HepG2 (cell line): Measurements from ENCODE around the gene SCP2. TPM values are rescaled to one million over a fixed set of nuclear protein-coding genes. Genes with fewer than 3 reads are reported as not detected.

Experiments used
- ATAC-seq: fragments of 200-7000 bp; cut with Tn5 transposase; 3 replicates; pipeline ENCODE4 v1.9.1; 2020; ENCODE audit warnings: mild to moderate bottlenecking, moderate library complexity
- BruUV-seq: library from RNA; stranded (reverse); fragments of 400-500 nt; replicated peaks from 2 replicates; lab custom pipeline; 2021; lab: Mats Ljungman, UMichigan
- CTCF ChIA-PET: fragments of 300-600 bp; formaldehyde crosslinking; extraction: SDS; loops from one replicate; lab custom pipeline; 2021; ENCODE audit warnings: low total read pairs, inconsistent platforms, low intra/inter-chr PET ratio; lab: Yijun Ruan, JAX
- POLR2A ChIA-PET: fragments of 350-600 bp; sonication (Branson Sonifier 250); formaldehyde crosslinking; loops from one replicate; lab custom pipeline; 2020; ENCODE audit warnings: antibody characterized with exemption, inconsistent platforms; lab: Yijun Ruan, JAX
- DNase-seq: peaks from one replicate; pipeline ENCODE4 v3.0.0-alpha.2; 2015; ENCODE audit warnings: low spot score
- FAIRE-seq: peaks from 3 replicates; lab custom pipeline; 2011; peaks lifted over from hg19 to GRCh38; lab: Jason Lieb, UNC
- H2AFZ ChIP-seq: one replicate; pipeline ENCODE4 v1.6.1; 2011; ENCODE audit warnings: low read length, inconsistent platforms
- H3K27ac ChIP-seq: fragments of 300-600 bp; 3 replicates; pipeline ENCODE4 v1.8.0; 2011; ENCODE audit warnings: mixed run types, mild to moderate bottlenecking, mixed read lengths, low read length, inconsistent platforms; ENCODE audit not compliant: insufficient read depth; ENCODE audit errors: extremely low read length
- H3K27me3 ChIP-seq, 2 experiments: fragments of 200-600 bp in 1 of 2; 2 replicates in 1 of 2; 3 replicates in 1 of 2; pipeline versions ENCODE4 v1.6.0 to v1.8.0; 2011; ENCODE audit warnings: low read length in 2 of 2, mild to moderate bottlenecking in 2 of 2, moderate library complexity in 2 of 2, inconsistent platforms in 1 of 2; ENCODE audit not compliant: insufficient read depth in 2 of 2, control insufficient read depth in 1 of 2
- H3K36me3 ChIP-seq, 2 experiments: fragments of 200-600 bp in 1 of 2; replicated peaks in 1 of 2; 2 replicates in 1 of 2; 3 replicates in 1 of 2; pipeline versions ENCODE4 v1.5.1 to v1.8.0; 2011; ENCODE audit warnings: low read length in 2 of 2, inconsistent platforms in 1 of 2; ENCODE audit not compliant: insufficient read depth in 2 of 2, control insufficient read depth in 1 of 2
- H3K4me1 ChIP-seq: 2 replicates; pipeline ENCODE4 v1.5.1; 2012; ENCODE audit warnings: low read length, inconsistent platforms; ENCODE audit not compliant: insufficient read depth
- H3K4me2 ChIP-seq: 2 replicates; pipeline ENCODE4 v1.6.0; 2011; ENCODE audit warnings: low read depth, low read length, inconsistent platforms
- H3K4me3 ChIP-seq, 3 experiments: fragments of 200-600 bp in 1 of 3; sonication (generic), shearing (Covaris generic) in 1 of 3; replicated peaks in 1 of 3; 2 replicates each; pipeline ENCODE4 v1.5.1; 2011 to 2016; ENCODE audit warnings: low read length in 3 of 3, inconsistent platforms in 2 of 3, low read depth in 2 of 3, mild to moderate bottlenecking in 2 of 3, control low read depth in 1 of 3, mixed read lengths in 1 of 3; ENCODE audit not compliant: insufficient read depth in 1 of 3
- H3K79me2 ChIP-seq: one replicate; pipeline ENCODE4 v1.6.1; 2011; ENCODE audit warnings: low read length, inconsistent platforms; ENCODE audit not compliant: insufficient read depth
- H3K9ac ChIP-seq: 2 replicates; pipeline ENCODE4 v1.6.0; 2011; ENCODE audit warnings: mild to moderate bottlenecking, low read depth, low read length, inconsistent platforms; ENCODE audit not compliant: insufficient read depth
- H3K9me3 ChIP-seq: 2 replicates; pipeline ENCODE4 v1.5.1; 2012; ENCODE audit warnings: mild to moderate bottlenecking, low read length
- H4K20me1 ChIP-seq: 2 replicates; pipeline ENCODE4 v1.6.0; 2011; ENCODE audit warnings: inconsistent platforms, mild to moderate bottlenecking, low read length, moderate library complexity; ENCODE audit not compliant: insufficient read depth
- BHLHE40 ChIP-seq: IDR thresholded peaks from 2 replicates; pipeline ENCODE4 v1.6.1; 2011; ENCODE audit warnings: low read length, improper control_type of control experiment
- CEBPB ChIP-seq: IDR thresholded peaks from 2 replicates; pipeline ENCODE4 v1.6.1; 2011; ENCODE audit warnings: low read depth, low read length, improper control_type of control experiment, borderline replicate concordance
- CEBPG ChIP-seq: IDR thresholded peaks from 2 replicates; pipeline ENCODE4 v1.6.1; 2016
- MIXL1 ChIP-seq: IDR thresholded peaks from 2 replicates; pipeline ENCODE4 v1.6.1; 2016
- RAD21 ChIP-seq: fragments of 450-650 bp; formaldehyde crosslinking; IDR thresholded peaks from 2 replicates; pipeline ENCODE4 v1.5.0; 2020; ENCODE audit warnings: mild to moderate bottlenecking
- STAG1 ChIP-seq: sonication (generic); formaldehyde crosslinking; IDR thresholded peaks from 2 replicates; pipeline ENCODE4 v1.4.0; 2020; ENCODE audit warnings: missing genetic modification reagents
- ZBTB42 ChIP-seq: sonication (generic); formaldehyde crosslinking; IDR thresholded peaks from 2 replicates; pipeline ENCODE4 v1.5.0; 2020; ENCODE audit warnings: mild to moderate bottlenecking, missing genetic modification reagents
- ZNF780A ChIP-seq: sonication (generic); formaldehyde crosslinking; IDR thresholded peaks from 2 replicates; pipeline ENCODE4 v1.8.0; 2022; ENCODE audit warnings: mild to moderate bottlenecking, missing genetic modification reagents, moderate library complexity
- WGBS: methylation state at CpG from one replicate; pipeline ENCODE4 v1.1.6; 2017; ENCODE audit warnings: low lambda C conversion rate; 5-methylcytosine and 5-hydroxymethylcytosine counted together
- in situ Hi-C: cut with HindIII; loops from 2 replicates; pipeline ENCODE4 v1.10.0; 2017; ENCODE audit warnings: low pct_unique_long_range_greater_than_20kb; ENCODE audit not compliant: extremely low pct_ligation_motif_present
- intact Hi-C: fragments of 100-400 bp; cut with micrococcal nuclease; formaldehyde crosslinking; loops from one replicate; pipeline ENCODE4 v1.10.0; 2022; ENCODE audit not compliant: unreplicated experiment
- polyA plus RNA-seq, 8 experiments: library from polyadenylated mRNA; depleted of rRNA in 3 of 8; stranded (reverse) in 7 of 8; unstranded in 1 of 8; fragments of >200 nt; fragmentation: Illumina TruSeq in 4 of 8; extraction: Trizol in 4 of 8; gene quantifications; 2 replicates each; pipeline versions ENCODE4 v1.2.1 to v1.2.3, GENCODE V29; 2011 to 2016; ENCODE audit warnings: low read depth in 4 of 8, missing spikeins in 1 of 8, mixed read lengths in 1 of 8; ENCODE audit not compliant: insufficient read depth in 1 of 8
- total RNA-seq, 5 experiments: library from RNA; depleted of rRNA; stranded (reverse); fragments of >200 nt; fragmentation: Illumina TruSeq; extraction: Trizol; gene quantifications; 2 replicates each; pipeline ENCODE4 v1.2.3, GENCODE V29; 2016; ENCODE audit warnings: low read depth in 1 of 5
- TF ChIP-seq, protein P1 (sequence below): sonication (generic); formaldehyde crosslinking; IDR thresholded peaks from 2 replicates; pipeline ENCODE4 v1.4.0; 2020; ENCODE audit warnings: missing genetic modification reagents, borderline replicate concordance
- TF ChIP-seq, protein P2 (sequence below): sonication (generic); formaldehyde crosslinking; IDR thresholded peaks from 2 replicates; pipeline ENCODE4 v1.4.0; 2020; ENCODE audit warnings: missing genetic modification reagents
- TF ChIP-seq, protein P3 (sequence below): sonication (generic); formaldehyde crosslinking; conservative IDR thresholded peaks from 2 replicates; pipeline ENCODE4 v1.8.1; 2023; ENCODE audit warnings: missing genetic modification reagents
- TF ChIP-seq, protein P4 (sequence below): sonication (generic); formaldehyde crosslinking; IDR thresholded peaks from 2 replicates; pipeline ENCODE4 v1.5.1; 2020; ENCODE audit warnings: mild to moderate bottlenecking, missing genetic modification reagents, moderate library complexity
- TF ChIP-seq, protein P5 (sequence below): sonication (generic); formaldehyde crosslinking; IDR thresholded peaks from 2 replicates; pipeline ENCODE4 v1.5.0; 2020; ENCODE audit warnings: mild to moderate bottlenecking, missing genetic modification reagents, moderate library complexity

SCP2 gene
- total and polyA plus RNA-seq, 2 of the 13 experiments (the other 11 are each of a cell fraction or from before 2014, with no cell fraction given), result 59.0 to 133 TPM

DNA sequence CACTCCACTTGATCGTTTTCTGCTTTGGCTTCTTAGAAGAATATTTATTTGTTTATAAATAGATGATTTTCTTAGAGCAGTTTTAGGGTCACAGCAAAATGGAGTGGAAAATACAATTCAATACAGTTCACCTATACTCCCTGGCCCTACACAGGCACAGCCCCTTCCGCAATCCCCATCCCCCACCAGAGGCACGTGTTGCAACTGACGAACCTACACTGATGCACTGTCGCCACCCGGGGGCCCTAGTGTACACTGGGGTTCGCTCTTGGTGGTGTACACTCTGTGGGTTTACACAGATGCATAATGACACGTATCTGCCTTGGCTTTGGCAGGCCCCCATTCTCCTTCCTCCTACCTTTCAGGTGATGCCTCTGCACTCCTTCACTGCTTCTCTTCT lies 13.5 kb upstream of the SCP2 start:
- Histone ChIP-seq H4K20me1 (no peaks in the 10 kb centered on the region), H3K4me1 (peaks cover 47% of the 10 kb centered on the region), H3K9ac (no peak overlapping the region), H3K9me3 (no peaks in the 10 kb centered on the region), H3K27ac (no peak overlapping the region), H3K27me3 (no peaks in the 10 kb centered on the region), H3K79me2 (peaks cover 4% of the 10 kb centered on the region), H2AFZ (no peak overlapping the region), H3K4me3 (no peak overlapping the region), H3K4me2 (no peak overlapping the region), H3K36me3 (peaks cover 0 to 7% of the 10 kb centered on the region in 2 experiments; a peak in 1 of 5 replicates)
- DNase-seq (peak; percentile 32), ATAC-seq (peak; percentile 68), FAIRE-seq (no peak)
- WGBS, result 64% methylated on average over 8 of the region's 8 CpGs
- CTCF ChIA-PET, result no interaction called here
- POLR2A ChIA-PET, result no interaction called here
- in situ Hi-C loops (no loop called here), intact Hi-C loops (no loop called here)
- BruUV-seq, result no TSS peak
- TF ChIP-seq CEBPB, result peak; percentile 63; the same call in 1 of the 2 replicates
- TF ChIP-seq CEBPG (CRISPR knock-in tag), result peak; percentile 68
- no peak for TF ChIP-seq ZBTB42 (CRISPR knock-in tag)
- TF ChIP-seq, protein P1, sequence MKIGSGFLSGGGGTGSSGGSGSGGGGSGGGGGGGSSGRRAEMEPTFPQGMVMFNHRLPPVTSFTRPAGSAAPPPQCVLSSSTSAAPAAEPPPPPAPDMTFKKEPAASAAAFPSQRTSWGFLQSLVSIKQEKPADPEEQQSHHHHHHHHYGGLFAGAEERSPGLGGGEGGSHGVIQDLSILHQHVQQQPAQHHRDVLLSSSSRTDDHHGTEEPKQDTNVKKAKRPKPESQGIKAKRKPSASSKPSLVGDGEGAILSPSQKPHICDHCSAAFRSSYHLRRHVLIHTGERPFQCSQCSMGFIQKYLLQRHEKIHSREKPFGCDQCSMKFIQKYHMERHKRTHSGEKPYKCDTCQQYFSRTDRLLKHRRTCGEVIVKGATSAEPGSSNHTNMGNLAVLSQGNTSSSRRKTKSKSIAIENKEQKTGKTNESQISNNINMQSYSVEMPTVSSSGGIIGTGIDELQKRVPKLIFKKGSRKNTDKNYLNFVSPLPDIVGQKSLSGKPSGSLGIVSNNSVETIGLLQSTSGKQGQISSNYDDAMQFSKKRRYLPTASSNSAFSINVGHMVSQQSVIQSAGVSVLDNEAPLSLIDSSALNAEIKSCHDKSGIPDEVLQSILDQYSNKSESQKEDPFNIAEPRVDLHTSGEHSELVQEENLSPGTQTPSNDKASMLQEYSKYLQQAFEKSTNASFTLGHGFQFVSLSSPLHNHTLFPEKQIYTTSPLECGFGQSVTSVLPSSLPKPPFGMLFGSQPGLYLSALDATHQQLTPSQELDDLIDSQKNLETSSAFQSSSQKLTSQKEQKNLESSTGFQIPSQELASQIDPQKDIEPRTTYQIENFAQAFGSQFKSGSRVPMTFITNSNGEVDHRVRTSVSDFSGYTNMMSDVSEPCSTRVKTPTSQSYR (CRISPR knock-in tag), result peak; percentile 92
- TF ChIP-seq RAD21 (CRISPR knock-in tag), result peak; percentile 35; the same call in 1 of the 2 replicates
- TF ChIP-seq ZNF780A (CRISPR knock-in tag), result no peak
- TF ChIP-seq, protein P2, sequence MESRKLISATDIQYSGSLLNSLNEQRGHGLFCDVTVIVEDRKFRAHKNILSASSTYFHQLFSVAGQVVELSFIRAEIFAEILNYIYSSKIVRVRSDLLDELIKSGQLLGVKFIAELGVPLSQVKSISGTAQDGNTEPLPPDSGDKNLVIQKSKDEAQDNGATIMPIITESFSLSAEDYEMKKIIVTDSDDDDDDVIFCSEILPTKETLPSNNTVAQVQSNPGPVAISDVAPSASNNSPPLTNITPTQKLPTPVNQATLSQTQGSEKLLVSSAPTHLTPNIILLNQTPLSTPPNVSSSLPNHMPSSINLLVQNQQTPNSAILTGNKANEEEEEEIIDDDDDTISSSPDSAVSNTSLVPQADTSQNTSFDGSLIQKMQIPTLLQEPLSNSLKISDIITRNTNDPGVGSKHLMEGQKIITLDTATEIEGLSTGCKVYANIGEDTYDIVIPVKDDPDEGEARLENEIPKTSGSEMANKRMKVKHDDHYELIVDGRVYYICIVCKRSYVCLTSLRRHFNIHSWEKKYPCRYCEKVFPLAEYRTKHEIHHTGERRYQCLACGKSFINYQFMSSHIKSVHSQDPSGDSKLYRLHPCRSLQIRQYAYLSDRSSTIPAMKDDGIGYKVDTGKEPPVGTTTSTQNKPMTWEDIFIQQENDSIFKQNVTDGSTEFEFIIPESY (CRISPR knock-in tag), result peak; percentile 77
- TF ChIP-seq, protein P3, sequence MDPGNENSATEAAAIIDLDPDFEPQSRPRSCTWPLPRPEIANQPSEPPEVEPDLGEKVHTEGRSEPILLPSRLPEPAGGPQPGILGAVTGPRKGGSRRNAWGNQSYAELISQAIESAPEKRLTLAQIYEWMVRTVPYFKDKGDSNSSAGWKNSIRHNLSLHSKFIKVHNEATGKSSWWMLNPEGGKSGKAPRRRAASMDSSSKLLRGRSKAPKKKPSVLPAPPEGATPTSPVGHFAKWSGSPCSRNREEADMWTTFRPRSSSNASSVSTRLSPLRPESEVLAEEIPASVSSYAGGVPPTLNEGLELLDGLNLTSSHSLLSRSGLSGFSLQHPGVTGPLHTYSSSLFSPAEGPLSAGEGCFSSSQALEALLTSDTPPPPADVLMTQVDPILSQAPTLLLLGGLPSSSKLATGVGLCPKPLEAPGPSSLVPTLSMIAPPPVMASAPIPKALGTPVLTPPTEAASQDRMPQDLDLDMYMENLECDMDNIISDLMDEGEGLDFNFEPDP (CRISPR knock-in tag), result no peak
- no peak for TF ChIP-seq MIXL1 (CRISPR knock-in tag)
- TF ChIP-seq, protein P4, sequence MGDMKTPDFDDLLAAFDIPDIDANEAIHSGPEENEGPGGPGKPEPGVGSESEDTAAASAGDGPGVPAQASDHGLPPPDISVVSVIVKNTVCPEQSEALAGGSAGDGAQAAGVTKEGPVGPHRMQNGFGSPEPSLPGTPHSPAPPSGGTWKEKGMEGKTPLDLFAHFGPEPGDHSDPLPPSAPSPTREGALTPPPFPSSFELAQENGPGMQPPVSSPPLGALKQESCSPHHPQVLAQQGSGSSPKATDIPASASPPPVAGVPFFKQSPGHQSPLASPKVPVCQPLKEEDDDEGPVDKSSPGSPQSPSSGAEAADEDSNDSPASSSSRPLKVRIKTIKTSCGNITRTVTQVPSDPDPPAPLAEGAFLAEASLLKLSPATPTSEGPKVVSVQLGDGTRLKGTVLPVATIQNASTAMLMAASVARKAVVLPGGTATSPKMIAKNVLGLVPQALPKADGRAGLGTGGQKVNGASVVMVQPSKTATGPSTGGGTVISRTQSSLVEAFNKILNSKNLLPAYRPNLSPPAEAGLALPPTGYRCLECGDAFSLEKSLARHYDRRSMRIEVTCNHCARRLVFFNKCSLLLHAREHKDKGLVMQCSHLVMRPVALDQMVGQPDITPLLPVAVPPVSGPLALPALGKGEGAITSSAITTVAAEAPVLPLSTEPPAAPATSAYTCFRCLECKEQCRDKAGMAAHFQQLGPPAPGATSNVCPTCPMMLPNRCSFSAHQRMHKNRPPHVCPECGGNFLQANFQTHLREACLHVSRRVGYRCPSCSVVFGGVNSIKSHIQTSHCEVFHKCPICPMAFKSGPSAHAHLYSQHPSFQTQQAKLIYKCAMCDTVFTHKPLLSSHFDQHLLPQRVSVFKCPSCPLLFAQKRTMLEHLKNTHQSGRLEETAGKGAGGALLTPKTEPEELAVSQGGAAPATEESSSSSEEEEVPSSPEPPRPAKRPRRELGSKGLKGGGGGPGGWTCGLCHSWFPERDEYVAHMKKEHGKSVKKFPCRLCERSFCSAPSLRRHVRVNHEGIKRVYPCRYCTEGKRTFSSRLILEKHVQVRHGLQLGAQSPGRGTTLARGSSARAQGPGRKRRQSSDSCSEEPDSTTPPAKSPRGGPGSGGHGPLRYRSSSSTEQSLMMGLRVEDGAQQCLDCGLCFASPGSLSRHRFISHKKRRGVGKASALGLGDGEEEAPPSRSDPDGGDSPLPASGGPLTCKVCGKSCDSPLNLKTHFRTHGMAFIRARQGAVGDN (CRISPR knock-in tag), result peak; percentile 24; the same call in 1 of the 2 replicates
- TF ChIP-seq BHLHE40, result 0 out of 2 replicates have a peak, but pooled peaks have one; percentile 43
- TF ChIP-seq, protein P5, sequence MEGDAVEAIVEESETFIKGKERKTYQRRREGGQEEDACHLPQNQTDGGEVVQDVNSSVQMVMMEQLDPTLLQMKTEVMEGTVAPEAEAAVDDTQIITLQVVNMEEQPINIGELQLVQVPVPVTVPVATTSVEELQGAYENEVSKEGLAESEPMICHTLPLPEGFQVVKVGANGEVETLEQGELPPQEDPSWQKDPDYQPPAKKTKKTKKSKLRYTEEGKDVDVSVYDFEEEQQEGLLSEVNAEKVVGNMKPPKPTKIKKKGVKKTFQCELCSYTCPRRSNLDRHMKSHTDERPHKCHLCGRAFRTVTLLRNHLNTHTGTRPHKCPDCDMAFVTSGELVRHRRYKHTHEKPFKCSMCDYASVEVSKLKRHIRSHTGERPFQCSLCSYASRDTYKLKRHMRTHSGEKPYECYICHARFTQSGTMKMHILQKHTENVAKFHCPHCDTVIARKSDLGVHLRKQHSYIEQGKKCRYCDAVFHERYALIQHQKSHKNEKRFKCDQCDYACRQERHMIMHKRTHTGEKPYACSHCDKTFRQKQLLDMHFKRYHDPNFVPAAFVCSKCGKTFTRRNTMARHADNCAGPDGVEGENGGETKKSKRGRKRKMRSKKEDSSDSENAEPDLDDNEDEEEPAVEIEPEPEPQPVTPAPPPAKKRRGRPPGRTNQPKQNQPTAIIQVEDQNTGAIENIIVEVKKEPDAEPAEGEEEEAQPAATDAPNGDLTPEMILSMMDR (CRISPR knock-in tag), result peak; percentile 61
- peak; percentile 45 for TF ChIP-seq STAG1 (CRISPR knock-in tag)
